SIG-M5 (cell line): ENCODE measurements around the gene ATG13.

ENCODE experiments used
- DNase-seq: peaks from one replicate; lab custom pipeline; 2025; lab: John Stamatoyannopoulos, UW

The ATG13 gene

GRCh38 chr11:46676436-46677158, 59.2 kb downstream of the ATG13 start:
- DNase-seq, result no peak

- DNase-seq, result no peak
These were observed 59.8 kb downstream of the ATG13 start for GRCh38 chr11:46677169-46677568.

- DNase-seq, result no peak
These were observed 60.8 kb downstream of the ATG13 start for GRCh38 chr11:46677991-46678740.

GRCh38 chr11:46678741-46679130, 61.4 kb downstream of the ATG13 start:
- DNase-seq, result no peak

GRCh38 chr11:46679241-46680163, 62.1 kb downstream of the ATG13 start:
- no peak for DNase-seq

- DNase-seq, result no peak
These were observed 62.9 kb downstream of the ATG13 start for GRCh38 chr11:46680164-46680760.

GRCh38 chr11:46680815-46681214, 63.5 kb downstream of the ATG13 start:
- DNase-seq, result no peak

GRCh38 chr11:46681814-46682213, 64.5 kb downstream of the ATG13 start:
- DNase-seq, result no peak

GRCh38 chr11:46682773-46683752, 65.7 kb downstream of the ATG13 start:
- no peak for DNase-seq

- DNase-seq, result no peak
These were observed 67.0 kb downstream of the ATG13 start for GRCh38 chr11:46684367-46684766.

- DNase-seq, result no peak
These were observed 69.8 kb downstream of the ATG13 start for GRCh38 chr11:46686886-46687795.

- no peak for DNase-seq
These were observed 73.3 kb downstream of the ATG13 start for GRCh38 chr11:46690702-46691101.

- no peak for DNase-seq
These were observed 75.1 kb downstream of the ATG13 start for GRCh38 chr11:46692450-46692849.

- DNase-seq, result no peak
These were observed 76.3 kb downstream of the ATG13 start for GRCh38 chr11:46693597-46694012.

- no peak for DNase-seq
These were observed 76.7 kb downstream of the ATG13 start for GRCh38 chr11:46694072-46694471.

GRCh38 chr11:46694607-46695006, 77.3 kb downstream of the ATG13 start:
- no peak for DNase-seq

GRCh38 chr11:46695345-46696211, 78.2 kb downstream of the ATG13 start:
- DNase-seq, result no peak

- DNase-seq, result no peak
These were observed 78.8 kb downstream of the ATG13 start for GRCh38 chr11:46696212-46696558.

GRCh38 chr11:46697303-46697702, 80.0 kb downstream of the ATG13 start:
- DNase-seq, result no peak
